DOHH2 (cell line): Measurements from ENCODE around the gene GRID2.

Experiments
- EZH2phosphoT487 ChIP-seq: fragments of 200-600 bp; sonication (generic); IDR thresholded peaks from 2 replicates; pipeline ENCODE4 v1.6.1; 2017; ENCODE audit warnings: borderline replicate concordance, mild to moderate bottlenecking, antibody characterized with exemption, low read length, moderate library complexity, mixed read lengths
- TF ChIP-seq, protein P1 (sequence below): fragments of 200-600 bp; sonication (generic); IDR thresholded peaks from one replicate; pipeline ENCODE4 v1.5.1; 2014; ENCODE audit warnings: antibody characterized with exemption, mild to moderate bottlenecking, low read depth, low read length; ENCODE audit not compliant: poor library complexity, severe bottlenecking

DNA sequence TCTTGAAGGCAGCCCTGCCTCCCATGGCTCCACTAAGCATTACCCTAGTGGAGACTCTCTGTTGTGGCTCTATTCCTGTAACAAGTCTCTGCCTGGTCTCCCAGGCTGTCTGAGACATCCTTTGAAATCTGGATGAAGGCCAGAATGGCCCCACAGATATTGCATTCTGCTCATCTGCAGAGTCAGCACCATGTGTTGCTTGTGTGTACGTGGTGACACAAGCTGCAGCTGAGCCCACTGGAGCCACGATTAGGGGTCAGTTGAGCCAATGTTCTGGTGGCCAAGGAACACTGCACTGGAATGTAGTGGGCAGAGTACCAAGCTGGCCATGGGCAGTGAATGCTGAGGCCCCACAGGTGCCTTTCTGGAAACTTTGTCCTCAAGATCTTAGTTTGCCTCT lies 29.2 kb downstream of the GRID2 start:
- TF ChIP-seq, protein P1, sequence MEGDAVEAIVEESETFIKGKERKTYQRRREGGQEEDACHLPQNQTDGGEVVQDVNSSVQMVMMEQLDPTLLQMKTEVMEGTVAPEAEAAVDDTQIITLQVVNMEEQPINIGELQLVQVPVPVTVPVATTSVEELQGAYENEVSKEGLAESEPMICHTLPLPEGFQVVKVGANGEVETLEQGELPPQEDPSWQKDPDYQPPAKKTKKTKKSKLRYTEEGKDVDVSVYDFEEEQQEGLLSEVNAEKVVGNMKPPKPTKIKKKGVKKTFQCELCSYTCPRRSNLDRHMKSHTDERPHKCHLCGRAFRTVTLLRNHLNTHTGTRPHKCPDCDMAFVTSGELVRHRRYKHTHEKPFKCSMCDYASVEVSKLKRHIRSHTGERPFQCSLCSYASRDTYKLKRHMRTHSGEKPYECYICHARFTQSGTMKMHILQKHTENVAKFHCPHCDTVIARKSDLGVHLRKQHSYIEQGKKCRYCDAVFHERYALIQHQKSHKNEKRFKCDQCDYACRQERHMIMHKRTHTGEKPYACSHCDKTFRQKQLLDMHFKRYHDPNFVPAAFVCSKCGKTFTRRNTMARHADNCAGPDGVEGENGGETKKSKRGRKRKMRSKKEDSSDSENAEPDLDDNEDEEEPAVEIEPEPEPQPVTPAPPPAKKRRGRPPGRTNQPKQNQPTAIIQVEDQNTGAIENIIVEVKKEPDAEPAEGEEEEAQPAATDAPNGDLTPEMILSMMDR, result no peak
- no peak for TF ChIP-seq EZH2phosphoT487
